Measurements from ENCODE around the gene PDE7B. TPM values are rescaled to one million over a fixed set of nuclear protein-coding genes. Genes with fewer than 3 reads are reported as not detected.

The PDE7B gene
- polyA plus RNA-seq, 1 donor (not counting 4 experiments of a cell fraction or from before 2014, with no cell fraction given) = 0.01 TPM

GRCh38 chr6:136067731-136068341 is 216.3 kb downstream of the PDE7B start:
- no peak overlapping the region for H3K4me3 ChIP-seq (ENCODE audit: control insufficient read depth in 2 of 3, extremely low read depth in 1 of 3, insufficient read depth in 2 of 3, low read depth in 1 of 3, low read length in 3 of 3)
- DNase-seq (ENCODE audit: low read depth, low spot score) = peak; percentile 48
- no peak overlapping the region for H3K9ac ChIP-seq (ENCODE audit: control insufficient read depth, extremely low read depth, insufficient read depth, low read length)
- H3K27me3 ChIP-seq (ENCODE audit: control insufficient read depth, extremely low read depth, insufficient read depth, low read length) = no peaks in the 10 kb centered on the region
- H3K27ac ChIP-seq (ENCODE audit: control insufficient read depth, insufficient read depth, low read length) = peak overlapping the region; percentile 64
- no peaks in the 10 kb centered on the region for H3K9me3 ChIP-seq (ENCODE audit: control insufficient read depth, low read depth, low read length)
- peak overlapping the region; percentile 35 for H2AFZ ChIP-seq (ENCODE audit: control insufficient read depth, low read length)
- H3K4me1 ChIP-seq (ENCODE audit: control insufficient read depth, extremely low read depth, insufficient read depth, low read length) = peaks cover 18% of the 10 kb centered on the region
- no peaks in the 10 kb centered on the region for H3K79me2 ChIP-seq (ENCODE audit: control insufficient read depth, insufficient read depth, low read length)
- H4K20me1 ChIP-seq (ENCODE audit: control insufficient read depth, extremely low read depth, insufficient read depth, low read length) = no peaks in the 10 kb centered on the region
- TF ChIP-seq EZH2 (IDR thresholded peaks at IDR 0.05; ENCODE audit: low read length) = no peak
- TF ChIP-seq CTCF (optimal IDR thresholded peaks at IDR 0.05 in 1 of 3, IDR thresholded peaks at IDR 0.05 in 1 of 3, conservative IDR thresholded peaks at IDR 0.05 in 1 of 3; ENCODE audit: extremely low read depth in 1 of 3, insufficient read depth in 2 of 3, low read length in 3 of 3) = no peak
- dilution Hi-C loops (cut with MboI; ENCODE audit: extremely low pct_ligation_motif_present, low sequenced_read_pairs) = no loop called here
- H3K4me2 ChIP-seq (ENCODE audit: control insufficient read depth, extremely low read depth, insufficient read depth, low read depth, low read length) = peak overlapping the region; percentile 4
- H3K36me3 ChIP-seq (ENCODE audit: control insufficient read depth in 2 of 2, extremely low read depth in 1 of 2, insufficient read depth in 2 of 2, low read length in 2 of 2) = no peaks in the 10 kb centered on the region
- H3K9me1 ChIP-seq (ENCODE audit: control insufficient read depth, extremely low read depth, insufficient read depth, low read length) = no peaks in the 10 kb centered on the region
- peak; percentile 43 for FAIRE-seq

- Histone ChIP-seq H3K36me3 (ENCODE audit: control insufficient read depth in 2 of 2, extremely low read depth in 1 of 2, insufficient read depth in 2 of 2, low read length in 2 of 2) (no peaks in the 10 kb centered on the region), H2AFZ (ENCODE audit: control insufficient read depth, low read length) (peak overlapping the region; percentile 64), H3K79me2 (ENCODE audit: control insufficient read depth, insufficient read depth, low read length) (no peaks in the 10 kb centered on the region), H3K9me3 (ENCODE audit: control insufficient read depth, low read depth, low read length) (no peaks in the 10 kb centered on the region), H4K20me1 (ENCODE audit: control insufficient read depth, extremely low read depth, insufficient read depth, low read length) (no peaks in the 10 kb centered on the region), H3K27ac (ENCODE audit: control insufficient read depth, insufficient read depth, low read length) (peak overlapping the region; percentile 66), H3K9me1 (ENCODE audit: control insufficient read depth, extremely low read depth, insufficient read depth, low read length) (no peaks in the 10 kb centered on the region), H3K4me2 (ENCODE audit: control insufficient read depth, extremely low read depth, insufficient read depth, low read depth, low read length) (no peak overlapping the region), H3K4me3 (ENCODE audit: control insufficient read depth in 2 of 3, extremely low read depth in 1 of 3, insufficient read depth in 2 of 3, low read depth in 1 of 3, low read length in 3 of 3) (no peak overlapping the region), H3K4me1 (ENCODE audit: control insufficient read depth, extremely low read depth, insufficient read depth, low read length) (peaks cover 18% of the 10 kb centered on the region), H3K27me3 (ENCODE audit: control insufficient read depth, extremely low read depth, insufficient read depth, low read length) (no peaks in the 10 kb centered on the region), H3K9ac (ENCODE audit: control insufficient read depth, extremely low read depth, insufficient read depth, low read length) (peak overlapping the region; percentile 43)
- DNase-seq (ENCODE audit: low read depth, low spot score) (peak; percentile 23), FAIRE-seq (peak; percentile 66)
- TF ChIP-seq EZH2 (IDR thresholded peaks at IDR 0.05; ENCODE audit: low read length) (no peak), CTCF (optimal IDR thresholded peaks at IDR 0.05 in 1 of 3, IDR thresholded peaks at IDR 0.05 in 1 of 3, conservative IDR thresholded peaks at IDR 0.05 in 1 of 3; ENCODE audit: extremely low read depth in 1 of 3, insufficient read depth in 2 of 3, low read length in 3 of 3) (no peak)
- dilution Hi-C loops (cut with MboI; ENCODE audit: extremely low pct_ligation_motif_present, low sequenced_read_pairs) = no loop called here
These were observed 217.6 kb downstream of the PDE7B start for GRCh38 chr6:136069119-136069518.
